Superior temporal gyrus (tissue), 1 donor: ENCODE measurements around the gene KANSL1.

Experiments used
- DNase-seq: peaks from one replicate; pipeline ENCODE4 v3.0.0-alpha.2; 2016; ENCODE audit errors: extremely low spot score

Gene KANSL1

GRCh38 chr17:46169913-46170638 is 23.2 kb downstream of the KANSL1 start:
- DNase-seq, result no peak

GRCh38 chr17:46167826-46168569 is 25.2 kb downstream of the KANSL1 start:
- DNase-seq, result no peak

- DNase-seq, result no peak
These were observed 26.0 kb downstream of the KANSL1 start for GRCh38 chr17:46167267-46167666.

- no peak for DNase-seq
These were observed 26.5 kb downstream of the KANSL1 start for GRCh38 chr17:46166692-46167249.

- no peak for DNase-seq
These were observed 29.2 kb downstream of the KANSL1 start for GRCh38 chr17:46163929-46164594.

GRCh38 chr17:46163316-46163715 is 29.9 kb downstream of the KANSL1 start:
- DNase-seq, result no peak

GRCh38 chr17:46162866-46163265 is 30.4 kb downstream of the KANSL1 start:
- DNase-seq, result no peak

GRCh38 chr17:46160169-46160568 is 33.1 kb downstream of the KANSL1 start:
- DNase-seq, result no peak

- no peak for DNase-seq
These were observed 33.5 kb downstream of the KANSL1 start for GRCh38 chr17:46159686-46160085.

- DNase-seq, result no peak
These were observed 34.6 kb downstream of the KANSL1 start for GRCh38 chr17:46158323-46159296.

GRCh38 chr17:46157443-46158062 is 35.7 kb downstream of the KANSL1 start:
- no peak for DNase-seq

GRCh38 chr17:46154151-46154816 is 38.9 kb downstream of the KANSL1 start:
- no peak for DNase-seq

GRCh38 chr17:46152423-46152822 is 40.8 kb downstream of the KANSL1 start:
- no peak for DNase-seq

GRCh38 chr17:46151762-46152161 is 41.5 kb downstream of the KANSL1 start:
- DNase-seq, result no peak

GRCh38 chr17:46150216-46150963 is 42.8 kb downstream of the KANSL1 start:
- DNase-seq, result no peak

GRCh38 chr17:46148247-46148646 is 45.0 kb downstream of the KANSL1 start:
- no peak for DNase-seq

GRCh38 chr17:46147296-46147695 is 45.9 kb downstream of the KANSL1 start:
- no peak for DNase-seq

GRCh38 chr17:46144246-46144645 is 49.0 kb downstream of the KANSL1 start:
- no peak for DNase-seq

GRCh38 chr17:46143827-46144236 is 49.4 kb downstream of the KANSL1 start:
- peak; percentile 74 for DNase-seq
